HG02973 (cell line): ENCODE measurements around the gene CLHC1.

Experiments used
- ATAC-seq: cut with Tn5 transposase; IDR thresholded peaks from one replicate; pipeline ENCODE4 v1.9.1; 2021; ENCODE audit warnings: moderate library complexity; ENCODE audit not compliant: unreplicated experiment

Gene CLHC1

GRCh38 chr2:55169915-55170314, 62.2 kb downstream of the CLHC1 start:
- ATAC-seq = no peak

- ATAC-seq = no peak
Observed at GRCh38 chr2:55169359-55169758, 62.7 kb downstream of the CLHC1 start.

- no peak for ATAC-seq
Observed at GRCh38 chr2:55168221-55169154, 63.6 kb downstream of the CLHC1 start.

- no peak for ATAC-seq
Observed at GRCh38 chr2:55165626-55166025, 66.5 kb downstream of the CLHC1 start.

- ATAC-seq = no peak
Observed at GRCh38 chr2:55164534-55165480, 67.3 kb downstream of the CLHC1 start.

- no peak for ATAC-seq
Observed at GRCh38 chr2:55163941-55164390, 68.1 kb downstream of the CLHC1 start.

- no peak for ATAC-seq
Observed at GRCh38 chr2:55163274-55163721, 68.8 kb downstream of the CLHC1 start.

GRCh38 chr2:55162284-55163006, 69.6 kb downstream of the CLHC1 start:
- no peak for ATAC-seq

GRCh38 chr2:55161295-55162210, 70.5 kb downstream of the CLHC1 start:
- ATAC-seq = no peak

GRCh38 chr2:55160422-55160821, 71.7 kb downstream of the CLHC1 start:
- no peak for ATAC-seq

GRCh38 chr2:55159752-55160151, 72.3 kb downstream of the CLHC1 start:
- no peak for ATAC-seq

- peak; percentile 58 for ATAC-seq
Observed at GRCh38 chr2:55159037-55159651, 72.9 kb downstream of the CLHC1 start.

GRCh38 chr2:55158111-55158814, 73.8 kb downstream of the CLHC1 start:
- ATAC-seq = no peak

GRCh38 chr2:55157474-55157884, 74.6 kb downstream of the CLHC1 start:
- ATAC-seq = no peak

- no peak for ATAC-seq
Observed at GRCh38 chr2:55156984-55157383, 75.1 kb downstream of the CLHC1 start.

GRCh38 chr2:55156326-55156725, 75.8 kb downstream of the CLHC1 start:
- no peak for ATAC-seq

- ATAC-seq = no peak
Observed at GRCh38 chr2:55155764-55156281, 76.3 kb downstream of the CLHC1 start.

GRCh38 chr2:55155206-55155605, 76.9 kb downstream of the CLHC1 start:
- ATAC-seq = no peak
